GM18861 (cell line): ENCODE results near the gene DNAH10.
"Not testable (repeated sequence)": the region's sequence is repeated elsewhere in the genome, so short reads cannot be mapped to it uniquely, and the experiment has no call there.

ENCODE experiments used
- ATAC-seq: cut with Tn5 transposase; IDR thresholded peaks from one replicate; pipeline ENCODE4 v1.9.1; 2021; ENCODE audit not compliant: unreplicated experiment

Gene DNAH10

GRCh38 chr12:123903301-123904065, 141.4 kb downstream of the DNAH10 start:
- no peak for ATAC-seq

DNA sequence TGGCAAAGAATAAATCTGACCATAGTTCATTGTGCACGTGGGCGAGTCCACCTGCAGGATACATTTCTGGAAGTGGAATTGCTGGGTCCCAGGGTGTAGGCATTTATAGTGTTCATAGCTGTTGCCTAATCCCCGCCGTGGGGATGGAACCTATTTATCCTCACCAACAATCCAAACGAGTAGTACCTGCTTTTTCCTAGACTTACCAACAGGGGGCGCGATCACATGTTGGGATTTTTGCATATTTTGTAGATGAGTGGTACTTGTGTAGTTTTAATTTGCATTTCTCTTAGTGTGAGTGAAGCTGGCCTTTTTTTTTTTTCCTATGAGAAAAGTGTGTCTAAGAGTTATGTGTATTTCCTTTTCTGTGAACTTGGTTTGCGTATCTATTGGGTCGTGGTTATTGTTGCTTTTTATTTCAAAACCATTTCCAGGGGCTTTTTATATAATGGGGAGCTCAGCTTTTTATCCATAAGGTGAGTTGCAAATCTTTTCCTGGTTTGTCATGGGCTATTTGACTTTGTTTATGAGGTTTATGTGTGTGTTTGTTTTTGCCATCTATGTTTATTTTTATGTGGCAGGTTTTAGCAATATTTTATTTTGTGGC, 143.3 kb downstream of the DNAH10 start:
- no peak for ATAC-seq

GRCh38 chr12:123906711-123907420, 144.8 kb downstream of the DNAH10 start:
- ATAC-seq: no peak

DNA sequence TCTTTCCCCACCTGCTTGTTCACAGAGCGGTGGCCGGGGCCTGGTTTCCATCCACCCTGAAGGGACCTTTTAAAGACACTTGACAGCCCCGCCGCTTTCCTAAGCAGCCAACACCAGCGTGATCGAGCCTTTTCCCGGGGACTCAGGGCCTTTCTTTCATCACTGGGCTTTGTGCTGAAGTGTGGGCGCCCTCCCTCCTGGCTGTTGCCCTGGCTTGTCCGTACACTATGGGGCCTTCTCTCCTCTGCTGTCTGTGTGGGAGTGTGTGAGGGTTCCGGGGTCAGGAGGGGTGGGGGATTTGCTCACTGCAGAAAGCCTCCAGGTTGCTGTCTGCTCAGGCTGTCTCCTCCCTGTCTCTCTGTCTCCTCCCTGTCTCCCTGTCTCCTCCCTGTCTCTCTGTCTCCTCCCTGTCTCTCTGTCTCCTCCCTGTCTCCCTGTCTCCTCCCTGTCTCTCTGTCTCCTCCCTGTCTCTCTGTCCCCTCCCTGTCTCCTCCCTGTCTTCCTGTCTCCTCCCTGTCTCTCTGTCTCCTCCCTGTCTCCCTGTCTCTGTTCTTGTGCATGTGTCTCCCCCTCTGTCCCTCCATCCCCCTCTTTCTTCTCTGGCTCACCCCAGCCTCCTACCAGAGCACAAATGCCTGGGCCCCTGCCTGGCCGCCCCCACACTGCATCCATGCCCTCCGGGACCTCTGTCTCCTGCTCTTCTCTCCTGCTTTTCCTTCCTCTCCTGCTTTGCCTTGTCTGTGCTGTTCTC, 145.8 kb downstream of the DNAH10 start:
- ATAC-seq: no peak

DNA sequence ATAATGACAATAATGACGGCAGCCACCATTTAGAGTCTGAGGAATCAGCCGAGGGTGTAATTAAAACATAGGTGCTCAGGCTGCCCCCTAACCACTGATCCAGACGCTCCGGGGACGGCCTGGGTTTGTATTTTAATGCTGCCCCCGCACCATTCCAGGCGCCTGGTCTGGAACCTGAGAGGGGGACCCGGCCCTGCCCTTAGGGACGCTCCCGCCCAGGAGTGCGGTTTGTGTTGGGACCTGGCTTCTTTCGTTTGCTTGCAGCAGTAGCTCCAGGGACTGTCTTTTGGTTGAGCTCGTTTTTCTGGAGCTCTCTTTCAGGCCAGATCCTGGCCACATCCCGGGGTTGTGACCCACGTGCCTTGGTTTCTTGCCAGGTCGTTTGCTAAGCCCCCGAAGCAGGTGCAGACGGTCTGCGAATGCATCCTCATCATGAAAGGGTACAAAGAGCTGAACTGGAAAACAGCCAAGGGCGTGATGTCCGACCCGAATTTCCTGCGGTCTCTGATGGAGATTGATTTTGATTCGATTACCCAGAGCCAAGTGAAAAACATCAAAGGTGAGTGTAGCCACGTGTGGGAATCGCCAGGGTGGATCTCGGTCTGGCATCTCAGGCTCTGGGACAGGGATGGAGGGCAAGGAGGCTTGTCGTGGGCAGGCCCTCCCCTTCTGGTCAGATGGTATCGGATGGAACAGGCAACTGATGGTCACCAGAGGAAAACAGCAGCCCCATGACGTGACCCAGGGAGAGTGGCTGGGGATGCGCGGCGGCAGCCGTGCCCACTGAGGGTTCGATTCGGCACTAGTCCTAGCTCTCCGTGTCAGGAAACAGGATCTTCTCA, 147.0 kb downstream of the DNAH10 start:
- no peak for ATAC-seq

GRCh38 chr12:123910057-123910456, 148.0 kb downstream of the DNAH10 start:
- no peak for ATAC-seq

- ATAC-seq: no peak
Measured at GRCh38 chr12:123910761-123911193, 148.7 kb downstream of the DNAH10 start.

- ATAC-seq: not testable (repeated sequence)
Measured at GRCh38 chr12:123911672-123912409, 149.7 kb downstream of the DNAH10 start.

- ATAC-seq: no peak
Measured at GRCh38 chr12:123912415-123913380, 150.6 kb downstream of the DNAH10 start.

- ATAC-seq: no peak
Measured at GRCh38 chr12:123914726-123915333, 152.7 kb downstream of the DNAH10 start.

GRCh38 chr12:123916729-123917128, 154.6 kb downstream of the DNAH10 start:
- ATAC-seq: no peak

DNA sequence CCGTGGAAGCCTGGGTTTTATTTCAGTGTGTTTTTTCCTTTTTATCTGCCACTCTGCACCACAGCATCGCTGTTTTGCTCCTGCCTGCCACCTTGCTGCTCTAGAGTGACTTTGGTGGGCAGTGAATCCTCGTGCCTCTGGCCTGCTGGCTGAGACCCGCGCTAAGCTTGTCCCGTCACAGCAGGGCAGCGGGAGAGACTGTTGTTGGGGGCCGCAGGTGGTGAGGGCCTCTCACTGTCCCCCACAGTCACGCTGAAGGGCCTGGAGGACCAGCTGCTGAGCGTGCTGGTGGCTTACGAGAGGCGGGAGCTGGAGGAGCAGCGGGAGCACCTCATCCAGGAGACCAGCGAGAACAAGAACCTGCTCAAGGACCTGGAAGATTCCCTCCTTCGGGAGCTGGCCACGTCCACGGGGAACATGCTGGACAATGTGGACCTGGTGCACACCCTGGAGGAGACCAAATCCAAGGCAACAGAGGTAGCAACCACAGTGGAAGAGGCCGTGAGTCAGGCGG, 155.3 kb downstream of the DNAH10 start:
- ATAC-seq: no peak

- ATAC-seq: no peak
Measured at GRCh38 chr12:123919980-123920360, 157.9 kb downstream of the DNAH10 start.

DNA sequence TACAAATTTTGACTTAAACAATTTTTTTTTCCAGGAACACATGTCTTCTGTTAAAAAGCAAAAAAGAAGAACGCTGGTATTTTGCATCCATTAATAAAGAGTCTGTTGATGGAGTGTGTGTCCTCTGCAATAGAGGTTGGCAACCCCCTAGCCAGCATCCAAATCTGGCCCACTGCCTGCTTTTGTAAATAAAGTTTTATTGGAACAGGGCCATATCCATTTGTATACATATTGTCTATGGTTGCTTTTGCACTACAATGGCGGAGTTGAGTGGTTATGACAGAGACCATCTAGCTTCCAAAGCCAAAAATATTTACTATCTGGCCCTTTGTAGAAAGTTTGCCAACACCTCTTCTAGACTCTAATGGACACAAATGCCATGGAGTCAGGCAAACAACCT, 160.9 kb downstream of the DNAH10 start:
- no peak for ATAC-seq

DNA sequence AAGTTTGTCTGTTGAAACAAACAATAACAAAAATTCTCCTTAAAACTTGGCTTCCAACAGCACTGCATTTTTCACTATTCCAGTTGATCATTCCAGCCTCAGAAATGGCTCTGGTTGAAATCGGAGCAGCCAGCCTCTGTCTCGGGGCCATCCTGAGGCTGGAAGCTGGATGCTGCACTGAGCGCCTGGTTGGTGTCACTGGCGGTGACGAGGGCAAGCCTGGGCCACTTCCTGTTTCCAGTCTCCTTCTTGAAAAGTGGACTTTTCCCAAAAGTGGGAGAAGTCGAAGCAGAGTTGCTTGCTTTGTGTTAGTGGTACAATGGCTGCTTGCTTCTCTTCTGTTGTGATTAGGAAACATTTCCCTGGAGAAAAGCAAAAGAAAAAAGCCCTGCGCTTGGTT, 161.8 kb downstream of the DNAH10 start:
- ATAC-seq: no peak

DNA sequence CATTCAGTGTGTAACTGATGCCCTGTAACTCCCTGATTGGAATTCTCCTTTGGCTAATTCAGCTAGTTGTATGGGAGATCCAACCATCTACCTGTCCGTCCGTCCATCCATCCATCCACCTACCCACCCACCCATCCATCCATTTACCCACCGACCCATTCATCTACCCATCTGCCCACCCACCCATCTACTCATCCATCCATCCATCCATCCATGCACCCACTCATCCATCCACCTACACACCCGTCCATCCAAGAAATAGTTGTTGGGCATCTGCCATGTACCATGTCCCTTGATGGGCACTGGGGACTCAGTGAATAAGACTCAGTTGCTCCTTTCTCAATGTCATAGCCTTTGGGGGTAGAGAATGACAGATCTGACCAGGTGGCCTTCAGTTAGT, 162.4 kb downstream of the DNAH10 start:
- ATAC-seq: no peak

DNA sequence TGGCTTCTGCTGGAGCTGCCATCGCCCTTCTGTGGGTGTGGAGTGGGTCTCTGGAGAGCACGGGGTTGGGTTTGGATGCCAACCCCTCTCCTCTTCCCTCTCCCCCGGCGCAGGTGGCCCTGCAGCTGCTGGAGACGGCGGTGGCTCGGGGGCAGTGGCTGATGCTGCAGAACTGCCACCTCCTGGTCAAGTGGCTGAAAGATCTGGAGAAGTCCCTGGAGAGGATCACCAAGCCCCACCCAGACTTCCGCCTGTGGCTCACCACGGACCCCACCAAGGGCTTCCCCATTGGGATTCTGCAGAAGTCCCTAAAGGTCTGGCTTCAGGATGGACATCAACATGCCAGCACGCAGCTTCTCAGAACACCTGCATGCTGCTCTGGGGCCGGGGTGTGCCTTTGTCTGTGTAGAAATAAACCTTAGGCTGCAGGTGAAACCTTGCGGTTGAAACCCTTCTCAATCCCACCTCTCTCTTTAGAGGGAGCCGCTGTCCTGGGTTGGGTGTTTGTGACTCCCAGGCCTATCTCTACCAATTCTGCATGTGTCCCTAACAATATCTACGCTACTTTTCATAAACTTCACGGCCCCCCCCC, 166.3 kb downstream of the DNAH10 start:
- no peak for ATAC-seq

DNA sequence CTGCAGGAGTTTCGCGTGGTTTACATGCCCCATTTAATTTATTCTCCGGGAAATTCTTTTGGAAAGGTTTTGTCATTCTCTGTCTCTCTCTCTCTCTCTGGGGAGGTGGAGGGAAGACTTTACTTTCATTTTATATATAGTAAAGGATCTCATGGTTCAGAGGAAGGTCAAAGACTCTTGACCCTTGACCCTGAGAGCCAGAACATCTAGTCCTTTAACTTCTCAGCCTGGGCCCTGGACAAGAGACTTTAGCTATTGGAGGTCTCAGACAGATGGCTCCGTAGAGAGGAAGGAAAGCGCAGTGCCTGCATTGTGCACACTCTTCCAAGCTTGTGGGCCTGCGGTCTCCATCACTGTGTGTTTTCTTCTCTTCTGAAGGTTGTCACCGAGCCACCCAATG, 166.8 kb downstream of the DNAH10 start:
- ATAC-seq: no peak
